GM23338 (cell line): ENCODE measurements around the gene NPEPL1.

Experiments
- CREB1 ChIP-seq: fragments of 250-450 bp; sonication (Bioruptor Pico); IDR thresholded peaks from 2 replicates; pipeline ENCODE4 v1.5.0; 2020; ENCODE audit warnings: low read depth, mild to moderate bottlenecking, moderate library complexity
- CTCF ChIP-seq, 2 experiments: fragments of 200-600 bp in 1 of 2; sonication (generic) in 1 of 2; conservative IDR thresholded peaks; 2 replicates each; pipeline versions ENCODE4 v1.5.1 to v1.6.1; 2016 to 2017; ENCODE audit warnings: antibody characterized with exemption in 2 of 2, low read depth in 2 of 2, mild to moderate bottlenecking in 2 of 2, moderate library complexity in 1 of 2
- ETS1 ChIP-seq: IDR thresholded peaks from 2 replicates; pipeline ENCODE4 v1.6.1; 2016; ENCODE audit warnings: antibody characterized with exemption
- EZH2 ChIP-seq: fragments of 200-600 bp; sonication (generic); IDR thresholded peaks from one replicate; pipeline ENCODE4 v1.8.0; 2017; ENCODE audit warnings: antibody characterized with exemption, mild to moderate bottlenecking, low read depth; ENCODE audit not compliant: unreplicated experiment
- EZH2phosphoT487 ChIP-seq: fragments of 200-600 bp; sonication (generic); IDR thresholded peaks from one replicate; pipeline ENCODE4 v1.8.1; 2018; ENCODE audit warnings: antibody characterized with exemption; ENCODE audit not compliant: unreplicated experiment
- JUNB ChIP-seq: IDR thresholded peaks from one replicate; pipeline ENCODE4 v1.6.1; 2016; ENCODE audit warnings: antibody characterized with exemption; ENCODE audit not compliant: unreplicated experiment
- POLR2AphosphoS5 ChIP-seq: IDR thresholded peaks from 2 replicates; pipeline ENCODE4 v1.6.1; 2016; ENCODE audit warnings: antibody characterized with exemption, low read depth
- REST ChIP-seq: IDR thresholded peaks from one replicate; pipeline ENCODE4 v1.6.1; 2018; ENCODE audit warnings: antibody characterized with exemption; ENCODE audit not compliant: unreplicated experiment
- STAT1 ChIP-seq: IDR thresholded peaks from one replicate; pipeline ENCODE4 v1.6.1; 2016; ENCODE audit warnings: antibody characterized with exemption; ENCODE audit not compliant: unreplicated experiment

GRCh38 chr20:58664883-58665282, 27.7 kb upstream of the NPEPL1 start:
- TF ChIP-seq CTCF (conservative IDR thresholded peaks at IDR 0.05; ENCODE audit: low read depth in 2 of 2): no peak
- TF ChIP-seq JUNB: no peak
- TF ChIP-seq STAT1: no peak
- TF ChIP-seq EZH2phosphoT487: no peak
- TF ChIP-seq EZH2: no peak
- no peak for TF ChIP-seq REST
- no peak for TF ChIP-seq POLR2AphosphoS5
- TF ChIP-seq CREB1 (CRISPR knock-in tag): no peak
- TF ChIP-seq ETS1: no peak
